Measurements from ENCODE around the gene AIPL1. TPM values are rescaled to one million over a fixed set of nuclear protein-coding genes. Genes with fewer than 3 reads are reported as not detected.
A peak's percentile ranks its signal among the peaks of the same experiment; 100 is the strongest.
"Not testable (repeated sequence)": the region's sequence is repeated elsewhere in the genome, so short reads cannot be mapped to it uniquely, and the experiment has no call there.

AIPL1 gene
- total RNA-seq: not detected

GRCh38 chr17:6435051-6435450, at the start of gene AIPL1:
TSS of gene AIPL1 (minus strand) at chr17:6435121. CDS start at chr17:6435104, 17 bp downstream.
- DNase-seq: no peak
- peaks cover 10% of the 10 kb centered on the region for H3K9me3 Mint-ChIP-seq
- H3K27me3 Mint-ChIP-seq (ENCODE audit: low read depth): peaks cover 22% of the 10 kb centered on the region
- H3K36me3 Mint-ChIP-seq (ENCODE audit: insufficient read depth): no peaks in the 10 kb centered on the region
- H3K4me3 Mint-ChIP-seq: no peak within 1 kb of the TSS
- no peak for ATAC-seq
- no peaks in the 10 kb centered on the region for H3K4me1 Mint-ChIP-seq (ENCODE audit: low read depth)

GRCh38 chr17:6483507-6483906, 48.6 kb upstream of the AIPL1 start:
- Mint-ChIP-seq H3K9me3 (no peaks in the 10 kb centered on the region), H3K27me3 (ENCODE audit: low read depth) (peaks cover 10% of the 10 kb centered on the region), H3K4me3 (no peak overlapping the region), H3K4me1 (ENCODE audit: low read depth) (no peaks in the 10 kb centered on the region), H3K36me3 (ENCODE audit: insufficient read depth) (no peaks in the 10 kb centered on the region)
- DNase-seq (no peak), ATAC-seq (no peak)

- not testable (repeated sequence) for ATAC-seq; H3K4me1 Mint-ChIP-seq (ENCODE audit: low read depth); H3K36me3 Mint-ChIP-seq (ENCODE audit: insufficient read depth); DNase-seq; H3K4me3 Mint-ChIP-seq; H3K9me3 Mint-ChIP-seq
- H3K27me3 Mint-ChIP-seq (ENCODE audit: low read depth): peaks cover 10% of the 10 kb centered on the region
These were observed 47.9 kb upstream of the AIPL1 start for GRCh38 chr17:6482796-6483195.

- peaks cover 10% of the 10 kb centered on the region for H3K27me3 Mint-ChIP-seq (ENCODE audit: low read depth)
- no peaks in the 10 kb centered on the region for H3K4me1 Mint-ChIP-seq (ENCODE audit: low read depth)
- H3K9me3 Mint-ChIP-seq: no peaks in the 10 kb centered on the region
- no peaks in the 10 kb centered on the region for H3K36me3 Mint-ChIP-seq (ENCODE audit: insufficient read depth)
- H3K4me3 Mint-ChIP-seq: no peak overlapping the region
- ATAC-seq (no peak), DNase-seq (no peak)
These were observed 47.2 kb upstream of the AIPL1 start for GRCh38 chr17:6482105-6482455.

GRCh38 chr17:6480303-6480675, 45.4 kb upstream of the AIPL1 start:
- H3K4me1 Mint-ChIP-seq (ENCODE audit: low read depth): no peaks in the 10 kb centered on the region

GRCh38 chr17:6479622-6480302, 44.8 kb upstream of the AIPL1 start:
- Mint-ChIP-seq H3K4me3 (no peak overlapping the region), H3K9me3 (no peaks in the 10 kb centered on the region), H3K27me3 (ENCODE audit: low read depth) (peaks cover 10% of the 10 kb centered on the region), H3K4me1 (ENCODE audit: low read depth) (no peaks in the 10 kb centered on the region), H3K36me3 (ENCODE audit: insufficient read depth) (no peaks in the 10 kb centered on the region)
- no peak for ATAC-seq
- no peak for DNase-seq

More at GRCh38 chr17:6480303-6480675, 45.4 kb upstream of the AIPL1 start:
- H3K27me3 Mint-ChIP-seq (ENCODE audit: low read depth): peaks cover 10% of the 10 kb centered on the region
- DNase-seq (no peak), ATAC-seq (no peak)
- H3K36me3 Mint-ChIP-seq (ENCODE audit: insufficient read depth): no peaks in the 10 kb centered on the region
- H3K4me3 Mint-ChIP-seq: no peak overlapping the region
- no peaks in the 10 kb centered on the region for H3K9me3 Mint-ChIP-seq

GRCh38 chr17:6478486-6478885, 43.6 kb upstream of the AIPL1 start:
- H3K27me3 Mint-ChIP-seq (ENCODE audit: low read depth): peaks cover 10% of the 10 kb centered on the region
- ATAC-seq: no peak
- DNase-seq: no peak
- H3K9me3 Mint-ChIP-seq: no peaks in the 10 kb centered on the region
- H3K4me1 Mint-ChIP-seq (ENCODE audit: low read depth): no peaks in the 10 kb centered on the region
- no peaks in the 10 kb centered on the region for H3K36me3 Mint-ChIP-seq (ENCODE audit: insufficient read depth)
- no peak overlapping the region for H3K4me3 Mint-ChIP-seq

- Mint-ChIP-seq H3K36me3 (ENCODE audit: insufficient read depth) (no peaks in the 10 kb centered on the region), H3K9me3 (no peaks in the 10 kb centered on the region), H3K4me1 (ENCODE audit: low read depth) (peaks cover 2% of the 10 kb centered on the region), H3K4me3 (no peak overlapping the region), H3K27me3 (ENCODE audit: low read depth) (peaks cover 6% of the 10 kb centered on the region)
- ATAC-seq: no peak
- no peak for DNase-seq
These were observed 43.0 kb upstream of the AIPL1 start for GRCh38 chr17:6477831-6478383.

GRCh38 chr17:6476810-6477179, 41.9 kb upstream of the AIPL1 start:
- DNase-seq (no peak), ATAC-seq (no peak)
- Mint-ChIP-seq H3K4me1 (ENCODE audit: low read depth) (peaks cover 2% of the 10 kb centered on the region), H3K36me3 (ENCODE audit: insufficient read depth) (no peaks in the 10 kb centered on the region), H3K27me3 (ENCODE audit: low read depth) (peaks cover 5% of the 10 kb centered on the region), H3K9me3 (no peaks in the 10 kb centered on the region), H3K4me3 (no peak overlapping the region)

- no peaks in the 10 kb centered on the region for H3K9me3 Mint-ChIP-seq
- ATAC-seq: no peak
- H3K27me3 Mint-ChIP-seq (ENCODE audit: low read depth): peaks cover 2% of the 10 kb centered on the region
These were observed 41.3 kb upstream of the AIPL1 start for GRCh38 chr17:6476076-6476809.

GRCh38 chr17:6475411-6475810, 40.5 kb upstream of the AIPL1 start:
- Mint-ChIP-seq H3K9me3 (no peaks in the 10 kb centered on the region), H3K27me3 (ENCODE audit: low read depth) (no peaks in the 10 kb centered on the region), H3K4me1 (ENCODE audit: low read depth) (peaks cover 2% of the 10 kb centered on the region), H3K36me3 (ENCODE audit: insufficient read depth) (no peaks in the 10 kb centered on the region), H3K4me3 (no peak overlapping the region)
- no peak for DNase-seq
- ATAC-seq: no peak

More at GRCh38 chr17:6476076-6476809, 41.3 kb upstream of the AIPL1 start:
- no peak for DNase-seq
- Mint-ChIP-seq H3K4me1 (ENCODE audit: low read depth) (peaks cover 2% of the 10 kb centered on the region), H3K36me3 (ENCODE audit: insufficient read depth) (no peaks in the 10 kb centered on the region), H3K4me3 (no peak overlapping the region)

GRCh38 chr17:6474906-6475305, 40.0 kb upstream of the AIPL1 start:
- no peaks in the 10 kb centered on the region for H3K9me3 Mint-ChIP-seq
- no peak for DNase-seq
- no peak for ATAC-seq
- peaks cover 2% of the 10 kb centered on the region for H3K4me1 Mint-ChIP-seq (ENCODE audit: low read depth)
- no peak overlapping the region for H3K4me3 Mint-ChIP-seq
- no peaks in the 10 kb centered on the region for H3K27me3 Mint-ChIP-seq (ENCODE audit: low read depth)
- no peaks in the 10 kb centered on the region for H3K36me3 Mint-ChIP-seq (ENCODE audit: insufficient read depth)

- ATAC-seq (no peak), DNase-seq (no peak)
- H3K4me3 Mint-ChIP-seq: no peak overlapping the region
- no peaks in the 10 kb centered on the region for H3K9me3 Mint-ChIP-seq
- H3K36me3 Mint-ChIP-seq (ENCODE audit: insufficient read depth): no peaks in the 10 kb centered on the region
- no peaks in the 10 kb centered on the region for H3K27me3 Mint-ChIP-seq (ENCODE audit: low read depth)
- H3K4me1 Mint-ChIP-seq (ENCODE audit: low read depth): peaks cover 2% of the 10 kb centered on the region
These were observed 39.5 kb upstream of the AIPL1 start for GRCh38 chr17:6474376-6474775.

GRCh38 chr17:6473128-6473767, 38.3 kb upstream of the AIPL1 start:
- Mint-ChIP-seq H3K36me3 (ENCODE audit: insufficient read depth) (no peaks in the 10 kb centered on the region), H3K4me1 (ENCODE audit: low read depth) (peaks cover 2% of the 10 kb centered on the region), H3K9me3 (no peaks in the 10 kb centered on the region), H3K27me3 (ENCODE audit: low read depth) (no peaks in the 10 kb centered on the region), H3K4me3 (no peak overlapping the region)
- DNase-seq (peak; percentile 66), ATAC-seq (peak; percentile 67 to 69)

Measured in activated T-cell treated with anti-CD3 and anti-CD28 coated beads, Interleukin-2, amount 50 U/mL, for 4 hours (primary cell).